MCF 10A (cell line): ENCODE results near the gene FMO2. TPM values are rescaled to one million over a fixed set of nuclear protein-coding genes. Genes with fewer than 3 reads are reported as not detected.
"Not testable (repeated sequence)": the region's sequence is repeated elsewhere in the genome, so short reads cannot be mapped to it uniquely, and the experiment has no call there.

Experiments
- BruUV-seq: library from RNA; stranded (reverse); fragments of 400-500 nt; replicated peaks from 2 replicates; lab custom pipeline; 2021; lab: Mats Ljungman, UMichigan
- CTCF ChIA-PET: fragments of 300-600 bp; sonication (Branson Sonifier 250); formaldehyde crosslinking; extraction: SDS; loops from one replicate; lab custom pipeline; 2021; ENCODE audit warnings: antibody characterized with exemption, inconsistent platforms; lab: Yijun Ruan, JAX
- POLR2A ChIA-PET: fragments of 300-600, 350-650 bp; sonication (Branson Sonifier 250); formaldehyde crosslinking; extraction: SDS; loops from one replicate; lab custom pipeline; 2020; ENCODE audit warnings: antibody characterized with exemption, inconsistent platforms; lab: Yijun Ruan, JAX
- DNase-seq: peaks from one replicate; pipeline ENCODE4 v3.0.0-alpha.2; 2018; ENCODE audit not compliant: unreplicated experiment
- H3K27ac Mint-ChIP-seq: one replicate; pipeline ENCODE4 v1.8.0; 2022; ENCODE audit warnings: mild to moderate bottlenecking, low read depth, mixed read lengths; ENCODE audit not compliant: unreplicated experiment
- H3K27me3 Mint-ChIP-seq: one replicate; pipeline ENCODE4 v1.8.0; 2022; ENCODE audit warnings: mixed read lengths; ENCODE audit not compliant: insufficient read depth, unreplicated experiment
- H3K36me3 Mint-ChIP-seq: one replicate; pipeline ENCODE4 v1.8.0; 2022; ENCODE audit warnings: mild to moderate bottlenecking, moderate library complexity, mixed read lengths; ENCODE audit not compliant: insufficient read depth, unreplicated experiment
- H3K4me1 Mint-ChIP-seq: one replicate; pipeline ENCODE4 v1.8.0; 2022; ENCODE audit warnings: mixed read lengths; ENCODE audit not compliant: insufficient read depth, unreplicated experiment
- H3K4me3 Mint-ChIP-seq: one replicate; pipeline ENCODE4 v1.8.0; 2022; ENCODE audit warnings: mild to moderate bottlenecking, moderate library complexity, mixed read lengths; ENCODE audit not compliant: unreplicated experiment
- H3K9me3 Mint-ChIP-seq: one replicate; pipeline ENCODE4 v1.8.0; 2022; ENCODE audit warnings: mixed read lengths; ENCODE audit not compliant: unreplicated experiment
- intact Hi-C: fragments of 100-400 bp; cut with micrococcal nuclease; formaldehyde crosslinking; loops from 2 replicates; pipeline ENCODE4 v1.14.1; 2022
- total RNA-seq: library from RNA; stranded (reverse); gene quantifications from 2 replicates; pipeline ENCODE4 v1.2.3, GENCODE V29; 2022
- TF ChIP-seq, protein P1 (sequence below): fragments of 200-600 bp; IDR thresholded peaks from one replicate; pipeline ENCODE4 v1.8.0; 2022; ENCODE audit warnings: antibody characterized with exemption, mild to moderate bottlenecking; ENCODE audit not compliant: unreplicated experiment

The FMO2 gene
- total RNA-seq, 1 experiment from 2014 or later = not detected

GRCh38 chr1:171226747-171227370, 41.8 kb downstream of the FMO2 start:
- no peak overlapping the region for H3K27ac Mint-ChIP-seq
- no TSS peak for BruUV-seq
- H3K9me3 Mint-ChIP-seq = no peaks in the 10 kb centered on the region
- no peak overlapping the region for H3K4me3 Mint-ChIP-seq
- TF ChIP-seq, protein P1, sequence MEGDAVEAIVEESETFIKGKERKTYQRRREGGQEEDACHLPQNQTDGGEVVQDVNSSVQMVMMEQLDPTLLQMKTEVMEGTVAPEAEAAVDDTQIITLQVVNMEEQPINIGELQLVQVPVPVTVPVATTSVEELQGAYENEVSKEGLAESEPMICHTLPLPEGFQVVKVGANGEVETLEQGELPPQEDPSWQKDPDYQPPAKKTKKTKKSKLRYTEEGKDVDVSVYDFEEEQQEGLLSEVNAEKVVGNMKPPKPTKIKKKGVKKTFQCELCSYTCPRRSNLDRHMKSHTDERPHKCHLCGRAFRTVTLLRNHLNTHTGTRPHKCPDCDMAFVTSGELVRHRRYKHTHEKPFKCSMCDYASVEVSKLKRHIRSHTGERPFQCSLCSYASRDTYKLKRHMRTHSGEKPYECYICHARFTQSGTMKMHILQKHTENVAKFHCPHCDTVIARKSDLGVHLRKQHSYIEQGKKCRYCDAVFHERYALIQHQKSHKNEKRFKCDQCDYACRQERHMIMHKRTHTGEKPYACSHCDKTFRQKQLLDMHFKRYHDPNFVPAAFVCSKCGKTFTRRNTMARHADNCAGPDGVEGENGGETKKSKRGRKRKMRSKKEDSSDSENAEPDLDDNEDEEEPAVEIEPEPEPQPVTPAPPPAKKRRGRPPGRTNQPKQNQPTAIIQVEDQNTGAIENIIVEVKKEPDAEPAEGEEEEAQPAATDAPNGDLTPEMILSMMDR = peak; percentile 96
- peak; percentile 85 for DNase-seq
- H3K36me3 Mint-ChIP-seq = no peaks in the 10 kb centered on the region
- POLR2A ChIA-PET = interaction anchor here (0.6 to 1.4 kb wide), 5 partner anchors 87 to 813 kb away, joined by 3 to 4 read pairs (median 3); partner anchors contain the start of gene FMO4
- intact Hi-C loops = loop anchor here (1.0 to 2.0 kb wide), 3 partner anchors 38 to 260 kb away; no protein-coding TSS in a partner anchor
- no peaks in the 10 kb centered on the region for H3K27me3 Mint-ChIP-seq
- peaks cover 21% of the 10 kb centered on the region for H3K4me1 Mint-ChIP-seq
- CTCF ChIA-PET = interaction anchor here (0.6 to 9.6 kb wide), 101 partner anchors 9 to 1308 kb away, joined by 3 to 262 read pairs (median 5); partner anchors contain the start of genes FMO1, FMO2, FMO3 and FMO4

- H3K27me3 Mint-ChIP-seq = no peaks in the 10 kb centered on the region
- H3K36me3 Mint-ChIP-seq = no peaks in the 10 kb centered on the region
- DNase-seq = no peak
- POLR2A ChIA-PET = interaction anchor here (0.6 kb wide), 1 partner anchor 13 kb away, joined by 5 read pairs; no protein-coding TSS in a partner anchor
- H3K4me3 Mint-ChIP-seq = no peak overlapping the region
- intact Hi-C loops = no loop called here
- CTCF ChIA-PET = interaction anchor here (4.2 to 9.6 kb wide), 3 partner anchors 14 to 266 kb away, joined by 24 to 262 read pairs (median 110); partner anchors contain the start of gene FMO4
- H3K4me1 Mint-ChIP-seq = no peaks in the 10 kb centered on the region
- TF ChIP-seq, protein P1 = no peak
- BruUV-seq = no TSS peak
- H3K27ac Mint-ChIP-seq = no peak overlapping the region
- no peaks in the 10 kb centered on the region for H3K9me3 Mint-ChIP-seq
Measured at GRCh38 chr1:171231326-171231725, 46.2 kb downstream of the FMO2 start.

DNA sequence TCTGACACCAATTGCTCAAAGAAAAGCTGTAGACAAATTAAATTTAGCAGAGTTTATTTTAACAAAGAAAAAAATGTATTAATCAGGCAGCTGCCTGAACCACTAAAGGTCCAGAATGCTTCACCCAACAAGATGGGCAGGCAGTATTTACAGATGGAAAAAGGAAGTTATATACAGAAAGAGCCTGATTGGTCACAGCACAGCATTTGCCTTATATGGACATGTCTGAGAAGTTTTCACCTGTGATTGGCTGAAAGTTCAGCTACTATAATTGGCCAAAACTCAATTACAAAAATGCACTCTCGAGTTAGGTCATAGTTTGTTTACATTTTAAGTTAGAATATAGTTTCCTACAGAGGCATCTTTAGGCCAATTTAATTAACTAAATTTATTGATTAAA, 48.1 kb downstream of the FMO2 start:
- intact Hi-C loops = no loop called here
- TF ChIP-seq, protein P1 = no peak
- no peak overlapping the region for H3K27ac Mint-ChIP-seq
- H3K4me3 Mint-ChIP-seq = no peak overlapping the region
- no peaks in the 10 kb centered on the region for H3K9me3 Mint-ChIP-seq
- H3K36me3 Mint-ChIP-seq = no peaks in the 10 kb centered on the region
- no TSS peak for BruUV-seq
- no peak for DNase-seq
- no peaks in the 10 kb centered on the region for H3K4me1 Mint-ChIP-seq
- ChIA-PET CTCF (interaction anchor here (0.5 to 9.6 kb wide), 7 partner anchors 13 to 268 kb away, joined by 3 to 262 read pairs (median 5); partner anchors contain the start of gene FMO4), POLR2A (no interaction called here)
- no peaks in the 10 kb centered on the region for H3K27me3 Mint-ChIP-seq

DNA sequence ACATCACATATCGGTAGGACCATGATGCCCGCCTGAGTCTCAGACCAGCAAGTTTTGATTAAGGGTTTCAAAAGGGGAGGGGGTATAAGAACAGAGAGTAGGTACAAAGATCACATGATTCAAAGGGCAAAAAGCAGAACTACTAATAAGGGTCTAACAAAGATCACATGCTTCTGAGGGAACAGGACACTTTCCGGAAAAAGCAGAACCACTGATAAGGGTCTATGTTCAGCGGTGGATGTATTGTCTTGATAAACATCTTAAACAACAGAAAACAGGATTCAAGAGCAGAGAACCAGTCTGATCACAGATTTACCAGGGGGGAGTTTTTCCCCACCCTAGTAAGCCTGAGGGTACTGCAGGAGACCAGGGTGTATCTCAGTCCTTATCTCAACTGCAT, 51.1 kb downstream of the FMO2 start:
- H3K4me3 Mint-ChIP-seq, H3K36me3 Mint-ChIP-seq, H3K27ac Mint-ChIP-seq, H3K27me3 Mint-ChIP-seq, BruUV-seq, H3K9me3 Mint-ChIP-seq, intact Hi-C loops, POLR2A ChIA-PET, DNase-seq, H3K4me1 Mint-ChIP-seq: not testable (repeated sequence)
- CTCF ChIA-PET = interaction anchor here (0.6 to 3.1 kb wide), 6 partner anchors 10 to 269 kb away, joined by 3 to 24 read pairs (median 14); partner anchors contain the start of gene FMO4
